HepG2 (cell line): ENCODE data around the gene SPTBN4. TPM values are rescaled to one million over a fixed set of nuclear protein-coding genes. Genes with fewer than 3 reads are reported as not detected.

Experiments
- GTF2F1 ChIP-seq: fragments of 150-350 bp; IDR thresholded peaks from 2 replicates; pipeline ENCODE4 v1.6.1; 2014; ENCODE audit warnings: low read length
- HCFC1 ChIP-seq: fragments of 150-350 bp; IDR thresholded peaks from 2 replicates; pipeline ENCODE4 v1.6.1; 2014; ENCODE audit warnings: low read depth, low read length
- HNRNPK ChIP-seq: fragments of 200-400 bp; formaldehyde crosslinking; IDR thresholded peaks from 2 replicates; pipeline ENCODE4 v1.6.1; 2018; ENCODE audit warnings: low read length, low read depth, moderate library complexity, mild to moderate bottlenecking; ENCODE audit not compliant: poor library complexity, severe bottlenecking
- NFATC3 ChIP-seq: sonication (generic); formaldehyde crosslinking; IDR thresholded peaks from 2 replicates; pipeline ENCODE4 v1.5.1; 2020; ENCODE audit warnings: mild to moderate bottlenecking, missing genetic modification reagents
- PPARG ChIP-seq: conservative IDR thresholded peaks from 2 replicates; pipeline ENCODE4 v1.6.1; 2016; ENCODE audit warnings: missing biosample characterization, missing genetic modification reagents
- RAD21 ChIP-seq: fragments of 450-650 bp; formaldehyde crosslinking; IDR thresholded peaks from 2 replicates; pipeline ENCODE4 v1.5.0; 2020; ENCODE audit warnings: mild to moderate bottlenecking
- SMC3 ChIP-seq: IDR thresholded peaks from 2 replicates; pipeline ENCODE4 v1.6.1; 2011; ENCODE audit warnings: low read length, improper control_type of control experiment
- ZFP62 ChIP-seq: sonication (generic); formaldehyde crosslinking; IDR thresholded peaks from 2 replicates; pipeline ENCODE4 v1.4.0; 2020; ENCODE audit warnings: missing genetic modification reagents
- ZFYVE20 ChIP-seq: sonication (generic); formaldehyde crosslinking; IDR thresholded peaks from 2 replicates; pipeline ENCODE4 v1.8.0; 2023; ENCODE audit warnings: low read depth, mild to moderate bottlenecking, moderate library complexity, missing genetic modification reagents, borderline replicate concordance
- ZMYM3 ChIP-seq: sonication (generic); formaldehyde crosslinking; IDR thresholded peaks from 2 replicates; pipeline ENCODE4 v1.5.1; 2020; ENCODE audit warnings: mild to moderate bottlenecking, missing genetic modification reagents
- ZNF678 ChIP-seq: sonication (generic); formaldehyde crosslinking; IDR thresholded peaks from 2 replicates; pipeline ENCODE4 v1.4.0; 2020; ENCODE audit warnings: mild to moderate bottlenecking, missing genetic modification reagents
- polyA plus RNA-seq, 8 experiments: library from polyadenylated mRNA; depleted of rRNA in 3 of 8; stranded (reverse) in 7 of 8; unstranded in 1 of 8; fragments of >200 nt; fragmentation: Illumina TruSeq in 4 of 8; extraction: Trizol in 4 of 8; gene quantifications; 2 replicates each; pipeline versions ENCODE4 v1.2.1 to v1.2.3, GENCODE V29; 2011 to 2016; ENCODE audit warnings: low read depth in 4 of 8, missing spikeins in 1 of 8, mixed read lengths in 1 of 8; ENCODE audit not compliant: insufficient read depth in 1 of 8
- total RNA-seq, 5 experiments: library from RNA; depleted of rRNA; stranded (reverse); fragments of >200 nt; fragmentation: Illumina TruSeq; extraction: Trizol; gene quantifications; 2 replicates each; pipeline ENCODE4 v1.2.3, GENCODE V29; 2016; ENCODE audit warnings: low read depth in 1 of 5
- TF ChIP-seq, protein P1 (sequence below): sonication (generic); formaldehyde crosslinking; IDR thresholded peaks from 2 replicates; pipeline ENCODE4 v1.5.1; 2020; ENCODE audit warnings: mild to moderate bottlenecking, missing genetic modification reagents, moderate library complexity
- TF ChIP-seq, protein P2 (sequence below): sonication (generic); formaldehyde crosslinking; IDR thresholded peaks from 2 replicates; pipeline ENCODE4 v1.4.0; 2020; ENCODE audit warnings: missing genetic modification reagents
- TF ChIP-seq, protein P3 (sequence below): sonication (generic); formaldehyde crosslinking; IDR thresholded peaks from 2 replicates; pipeline ENCODE4 v1.4.0; 2020; ENCODE audit warnings: mild to moderate bottlenecking, missing genetic modification reagents
- TF ChIP-seq, protein P4 (sequence below): sonication (generic); formaldehyde crosslinking; IDR thresholded peaks from 2 replicates; pipeline ENCODE4 v1.4.0; 2020; ENCODE audit warnings: mild to moderate bottlenecking, missing genetic modification reagents

The SPTBN4 gene
- total and polyA plus RNA-seq, 2 of the 13 experiments (the other 11 are each of a cell fraction or from before 2014, with no cell fraction given), result 0.11 TPM

DNA sequence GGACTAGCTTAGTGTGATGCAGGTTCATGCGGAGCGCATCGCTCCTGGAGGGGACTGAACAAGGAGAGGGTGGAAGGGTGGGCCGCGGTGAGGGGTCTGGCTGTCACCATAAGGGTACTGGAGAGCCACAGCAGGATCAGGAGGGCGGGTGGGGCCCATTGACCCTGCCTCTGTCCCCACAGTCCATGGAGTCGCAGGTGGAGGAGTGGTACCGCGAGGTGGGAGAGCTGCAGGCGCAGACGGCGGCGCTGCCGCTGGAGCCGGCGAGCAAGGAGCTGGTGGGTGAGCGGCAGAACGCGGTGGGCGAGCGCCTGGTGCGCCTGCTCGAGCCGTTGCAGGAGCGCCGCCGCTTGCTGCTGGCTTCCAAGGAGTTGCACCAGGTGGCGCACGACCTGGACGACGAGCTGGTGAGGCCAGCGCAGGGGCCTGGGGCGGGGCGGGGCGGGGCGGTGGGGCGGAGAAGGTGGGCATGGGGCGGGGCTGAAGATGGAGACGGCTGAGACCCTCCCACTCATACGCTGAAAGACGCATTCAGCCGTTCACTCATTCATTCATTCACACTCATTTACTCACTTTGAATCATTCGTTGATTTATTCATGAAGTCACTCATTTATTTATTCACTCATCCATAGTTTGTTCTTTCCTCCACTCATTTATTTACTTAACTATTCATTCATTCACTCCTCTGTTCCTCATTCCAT, 82.4 kb downstream of the SPTBN4 start (continued):
- TF ChIP-seq HCFC1, result no peak
- TF ChIP-seq ZFYVE20, result no peak
- TF ChIP-seq ZFP62, result no peak
- TF ChIP-seq, protein P1, sequence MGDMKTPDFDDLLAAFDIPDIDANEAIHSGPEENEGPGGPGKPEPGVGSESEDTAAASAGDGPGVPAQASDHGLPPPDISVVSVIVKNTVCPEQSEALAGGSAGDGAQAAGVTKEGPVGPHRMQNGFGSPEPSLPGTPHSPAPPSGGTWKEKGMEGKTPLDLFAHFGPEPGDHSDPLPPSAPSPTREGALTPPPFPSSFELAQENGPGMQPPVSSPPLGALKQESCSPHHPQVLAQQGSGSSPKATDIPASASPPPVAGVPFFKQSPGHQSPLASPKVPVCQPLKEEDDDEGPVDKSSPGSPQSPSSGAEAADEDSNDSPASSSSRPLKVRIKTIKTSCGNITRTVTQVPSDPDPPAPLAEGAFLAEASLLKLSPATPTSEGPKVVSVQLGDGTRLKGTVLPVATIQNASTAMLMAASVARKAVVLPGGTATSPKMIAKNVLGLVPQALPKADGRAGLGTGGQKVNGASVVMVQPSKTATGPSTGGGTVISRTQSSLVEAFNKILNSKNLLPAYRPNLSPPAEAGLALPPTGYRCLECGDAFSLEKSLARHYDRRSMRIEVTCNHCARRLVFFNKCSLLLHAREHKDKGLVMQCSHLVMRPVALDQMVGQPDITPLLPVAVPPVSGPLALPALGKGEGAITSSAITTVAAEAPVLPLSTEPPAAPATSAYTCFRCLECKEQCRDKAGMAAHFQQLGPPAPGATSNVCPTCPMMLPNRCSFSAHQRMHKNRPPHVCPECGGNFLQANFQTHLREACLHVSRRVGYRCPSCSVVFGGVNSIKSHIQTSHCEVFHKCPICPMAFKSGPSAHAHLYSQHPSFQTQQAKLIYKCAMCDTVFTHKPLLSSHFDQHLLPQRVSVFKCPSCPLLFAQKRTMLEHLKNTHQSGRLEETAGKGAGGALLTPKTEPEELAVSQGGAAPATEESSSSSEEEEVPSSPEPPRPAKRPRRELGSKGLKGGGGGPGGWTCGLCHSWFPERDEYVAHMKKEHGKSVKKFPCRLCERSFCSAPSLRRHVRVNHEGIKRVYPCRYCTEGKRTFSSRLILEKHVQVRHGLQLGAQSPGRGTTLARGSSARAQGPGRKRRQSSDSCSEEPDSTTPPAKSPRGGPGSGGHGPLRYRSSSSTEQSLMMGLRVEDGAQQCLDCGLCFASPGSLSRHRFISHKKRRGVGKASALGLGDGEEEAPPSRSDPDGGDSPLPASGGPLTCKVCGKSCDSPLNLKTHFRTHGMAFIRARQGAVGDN, result peak; percentile 36
- TF ChIP-seq ZNF678 (CRISPR knock-in tag), result 0 out of 2 replicates have a peak, but pooled peaks have one; percentile 34
- TF ChIP-seq HNRNPK, result no peak
- TF ChIP-seq, protein P2, sequence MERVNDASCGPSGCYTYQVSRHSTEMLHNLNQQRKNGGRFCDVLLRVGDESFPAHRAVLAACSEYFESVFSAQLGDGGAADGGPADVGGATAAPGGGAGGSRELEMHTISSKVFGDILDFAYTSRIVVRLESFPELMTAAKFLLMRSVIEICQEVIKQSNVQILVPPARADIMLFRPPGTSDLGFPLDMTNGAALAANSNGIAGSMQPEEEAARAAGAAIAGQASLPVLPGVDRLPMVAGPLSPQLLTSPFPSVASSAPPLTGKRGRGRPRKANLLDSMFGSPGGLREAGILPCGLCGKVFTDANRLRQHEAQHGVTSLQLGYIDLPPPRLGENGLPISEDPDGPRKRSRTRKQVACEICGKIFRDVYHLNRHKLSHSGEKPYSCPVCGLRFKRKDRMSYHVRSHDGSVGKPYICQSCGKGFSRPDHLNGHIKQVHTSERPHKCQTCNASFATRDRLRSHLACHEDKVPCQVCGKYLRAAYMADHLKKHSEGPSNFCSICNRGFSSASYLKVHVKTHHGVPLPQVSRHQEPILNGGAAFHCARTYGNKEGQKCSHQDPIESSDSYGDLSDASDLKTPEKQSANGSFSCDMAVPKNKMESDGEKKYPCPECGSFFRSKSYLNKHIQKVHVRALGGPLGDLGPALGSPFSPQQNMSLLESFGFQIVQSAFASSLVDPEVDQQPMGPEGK (CRISPR knock-in tag), result 0 out of 2 replicates have a peak, but pooled peaks have one; percentile 15
- TF ChIP-seq, protein P3, sequence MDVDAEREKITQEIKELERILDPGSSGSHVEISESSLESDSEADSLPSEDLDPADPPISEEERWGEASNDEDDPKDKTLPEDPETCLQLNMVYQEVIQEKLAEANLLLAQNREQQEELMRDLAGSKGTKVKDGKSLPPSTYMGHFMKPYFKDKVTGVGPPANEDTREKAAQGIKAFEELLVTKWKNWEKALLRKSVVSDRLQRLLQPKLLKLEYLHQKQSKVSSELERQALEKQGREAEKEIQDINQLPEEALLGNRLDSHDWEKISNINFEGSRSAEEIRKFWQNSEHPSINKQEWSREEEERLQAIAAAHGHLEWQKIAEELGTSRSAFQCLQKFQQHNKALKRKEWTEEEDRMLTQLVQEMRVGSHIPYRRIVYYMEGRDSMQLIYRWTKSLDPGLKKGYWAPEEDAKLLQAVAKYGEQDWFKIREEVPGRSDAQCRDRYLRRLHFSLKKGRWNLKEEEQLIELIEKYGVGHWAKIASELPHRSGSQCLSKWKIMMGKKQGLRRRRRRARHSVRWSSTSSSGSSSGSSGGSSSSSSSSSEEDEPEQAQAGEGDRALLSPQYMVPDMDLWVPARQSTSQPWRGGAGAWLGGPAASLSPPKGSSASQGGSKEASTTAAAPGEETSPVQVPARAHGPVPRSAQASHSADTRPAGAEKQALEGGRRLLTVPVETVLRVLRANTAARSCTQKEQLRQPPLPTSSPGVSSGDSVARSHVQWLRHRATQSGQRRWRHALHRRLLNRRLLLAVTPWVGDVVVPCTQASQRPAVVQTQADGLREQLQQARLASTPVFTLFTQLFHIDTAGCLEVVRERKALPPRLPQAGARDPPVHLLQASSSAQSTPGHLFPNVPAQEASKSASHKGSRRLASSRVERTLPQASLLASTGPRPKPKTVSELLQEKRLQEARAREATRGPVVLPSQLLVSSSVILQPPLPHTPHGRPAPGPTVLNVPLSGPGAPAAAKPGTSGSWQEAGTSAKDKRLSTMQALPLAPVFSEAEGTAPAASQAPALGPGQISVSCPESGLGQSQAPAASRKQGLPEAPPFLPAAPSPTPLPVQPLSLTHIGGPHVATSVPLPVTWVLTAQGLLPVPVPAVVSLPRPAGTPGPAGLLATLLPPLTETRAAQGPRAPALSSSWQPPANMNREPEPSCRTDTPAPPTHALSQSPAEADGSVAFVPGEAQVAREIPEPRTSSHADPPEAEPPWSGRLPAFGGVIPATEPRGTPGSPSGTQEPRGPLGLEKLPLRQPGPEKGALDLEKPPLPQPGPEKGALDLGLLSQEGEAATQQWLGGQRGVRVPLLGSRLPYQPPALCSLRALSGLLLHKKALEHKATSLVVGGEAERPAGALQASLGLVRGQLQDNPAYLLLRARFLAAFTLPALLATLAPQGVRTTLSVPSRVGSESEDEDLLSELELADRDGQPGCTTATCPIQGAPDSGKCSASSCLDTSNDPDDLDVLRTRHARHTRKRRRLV, result no peak
- TF ChIP-seq SMC3, result peak; percentile 22; the same call in 1 of the 2 replicates
- TF ChIP-seq, protein P4, sequence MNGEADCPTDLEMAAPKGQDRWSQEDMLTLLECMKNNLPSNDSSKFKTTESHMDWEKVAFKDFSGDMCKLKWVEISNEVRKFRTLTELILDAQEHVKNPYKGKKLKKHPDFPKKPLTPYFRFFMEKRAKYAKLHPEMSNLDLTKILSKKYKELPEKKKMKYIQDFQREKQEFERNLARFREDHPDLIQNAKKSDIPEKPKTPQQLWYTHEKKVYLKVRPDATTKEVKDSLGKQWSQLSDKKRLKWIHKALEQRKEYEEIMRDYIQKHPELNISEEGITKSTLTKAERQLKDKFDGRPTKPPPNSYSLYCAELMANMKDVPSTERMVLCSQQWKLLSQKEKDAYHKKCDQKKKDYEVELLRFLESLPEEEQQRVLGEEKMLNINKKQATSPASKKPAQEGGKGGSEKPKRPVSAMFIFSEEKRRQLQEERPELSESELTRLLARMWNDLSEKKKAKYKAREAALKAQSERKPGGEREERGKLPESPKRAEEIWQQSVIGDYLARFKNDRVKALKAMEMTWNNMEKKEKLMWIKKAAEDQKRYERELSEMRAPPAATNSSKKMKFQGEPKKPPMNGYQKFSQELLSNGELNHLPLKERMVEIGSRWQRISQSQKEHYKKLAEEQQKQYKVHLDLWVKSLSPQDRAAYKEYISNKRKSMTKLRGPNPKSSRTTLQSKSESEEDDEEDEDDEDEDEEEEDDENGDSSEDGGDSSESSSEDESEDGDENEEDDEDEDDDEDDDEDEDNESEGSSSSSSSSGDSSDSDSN (CRISPR knock-in tag), result peak; percentile 28; the same call in 1 of the 2 replicates
- TF ChIP-seq PPARG (CRISPR knock-in tag), result no peak
- TF ChIP-seq ZMYM3, result peak; percentile 37; the same call in 1 of the 2 replicates
- TF ChIP-seq RAD21, result peak; percentile 35; the same call in 1 of the 2 replicates
- TF ChIP-seq NFATC3 (CRISPR knock-in tag), result 0 out of 2 replicates have a peak, but pooled peaks have one; percentile 32
- TF ChIP-seq GTF2F1, result no peak
